Ovary (tissue), 3 donors: ENCODE data around the gene RSU1.

Experiments used
- CTCF ChIP-seq, 3 donors: fragments of 450-650 bp in 2 of 3; fragments of 200-600 bp in 1 of 3; IDR thresholded peaks; one replicate each; pipeline versions ENCODE4 v1.5.1 to v1.8.0; 2016 to 2022; ENCODE audit warnings: antibody characterized with exemption in 3 of 3, mild to moderate bottlenecking in 1 of 3
- EP300 ChIP-seq: sonication (generic); formaldehyde crosslinking; IDR thresholded peaks from one replicate; pipeline ENCODE4 v1.6.1; 2017; ENCODE audit warnings: antibody characterized with exemption
- POLR2A ChIP-seq: fragments of 450-650 bp; IDR thresholded peaks from one replicate; pipeline ENCODE4 v1.6.1; 2017; ENCODE audit warnings: antibody characterized with exemption, mild to moderate bottlenecking, moderate library complexity
- donor health status: DM: no; HTN: no; CAD: no.

GRCh38 chr10:16581202-16581601, 236.0 kb downstream of the RSU1 start:
- no peak for TF ChIP-seq EP300
- no peak for TF ChIP-seq CTCF (IDR thresholded peaks at IDR 0.05)
- TF ChIP-seq POLR2A, result no peak
